Suppressor macrophage (primary cell): ENCODE measurements around the gene GZMM.

Experiments
- DNase-seq, 4 experiments: peaks; one replicate each; pipeline ENCODE4 v3.0.0-alpha.2; 2020 to 2022

Gene GZMM

DNA sequence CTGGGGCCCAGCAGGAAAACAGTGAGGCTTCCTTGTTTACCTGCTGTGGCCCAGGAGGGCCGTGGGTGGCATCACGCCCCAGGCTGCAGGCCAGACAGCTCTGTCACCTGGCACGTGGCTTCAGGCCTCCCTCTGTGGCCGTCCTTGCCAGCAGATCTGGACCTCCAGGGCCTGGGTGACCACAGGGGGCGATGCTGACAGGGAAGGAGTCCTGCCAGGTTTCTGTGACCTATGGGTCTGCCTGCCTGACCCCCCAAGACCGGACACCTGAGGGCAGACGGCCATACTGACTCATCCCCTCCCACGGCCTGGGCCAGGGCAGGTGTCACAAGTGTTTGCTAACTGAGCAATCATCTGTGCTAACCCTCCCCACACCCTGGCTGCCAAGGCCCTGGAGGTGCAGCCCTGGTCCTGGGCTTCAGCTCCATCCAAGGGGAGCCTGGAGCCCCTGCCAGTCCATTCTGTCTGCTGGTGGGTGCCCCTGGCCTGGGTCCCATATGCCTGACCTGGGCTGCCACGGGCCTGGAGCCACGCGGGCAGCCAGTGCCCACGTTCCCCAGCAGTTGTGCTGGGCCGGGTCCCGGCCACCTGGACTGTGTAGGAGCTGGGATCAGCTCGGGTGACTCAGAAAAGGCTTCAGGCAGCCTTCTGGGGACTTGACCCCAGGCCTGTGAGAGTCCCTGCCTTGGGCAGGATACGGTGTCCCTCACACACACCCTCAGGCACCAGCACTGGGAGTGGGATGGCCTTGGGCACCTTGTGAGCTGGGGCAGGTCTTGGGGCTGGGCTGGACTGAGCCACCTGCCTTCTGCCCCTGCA, 8.6 kb upstream of the GZMM start:
- DNase-seq: no peak

- no peak for DNase-seq
These were observed 7.6 kb upstream of the GZMM start for GRCh38 chr19:536031-536880.

GRCh38 chr19:536881-537404, 6.9 kb upstream of the GZMM start:
- DNase-seq: no peak

DNA sequence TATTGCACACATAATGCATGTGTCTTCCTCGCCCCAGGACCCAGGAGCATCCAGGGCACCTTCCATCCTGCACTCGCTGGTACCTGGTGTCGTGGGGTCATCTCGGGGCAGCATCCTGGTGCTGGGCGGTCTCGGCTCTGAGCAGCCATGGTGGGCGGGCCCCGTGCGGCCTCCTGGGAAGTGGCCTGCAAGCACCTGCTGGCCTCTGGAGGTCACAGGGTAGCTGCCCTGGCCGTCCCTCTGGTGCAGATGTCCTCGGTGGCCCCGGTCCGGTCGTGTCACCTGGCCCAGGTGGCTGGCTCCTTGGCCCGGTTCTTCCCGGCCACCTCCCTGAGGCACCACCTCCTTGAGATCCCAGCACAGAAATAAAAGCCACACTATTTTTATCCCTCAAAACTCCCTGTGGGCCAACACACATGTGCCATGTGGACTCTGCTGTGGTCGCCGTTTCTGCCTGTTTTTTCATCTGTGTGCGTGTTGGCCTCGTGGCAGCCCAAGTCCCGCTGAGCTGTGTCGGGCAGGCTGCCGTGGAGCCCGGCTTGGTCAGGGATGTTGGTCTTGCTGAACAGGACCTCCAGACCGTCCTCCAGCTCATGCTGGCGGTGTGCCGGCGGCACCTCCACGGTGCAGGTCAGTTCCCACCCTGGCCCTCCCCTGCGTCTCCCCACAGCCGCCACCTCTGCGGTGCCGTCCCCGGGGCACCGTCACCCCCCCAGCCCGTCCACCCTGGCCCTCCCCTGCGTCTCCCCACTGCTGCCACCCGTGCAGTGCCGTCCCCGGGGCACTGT, 5.0 kb upstream of the GZMM start:
- DNase-seq: no peak

DNA sequence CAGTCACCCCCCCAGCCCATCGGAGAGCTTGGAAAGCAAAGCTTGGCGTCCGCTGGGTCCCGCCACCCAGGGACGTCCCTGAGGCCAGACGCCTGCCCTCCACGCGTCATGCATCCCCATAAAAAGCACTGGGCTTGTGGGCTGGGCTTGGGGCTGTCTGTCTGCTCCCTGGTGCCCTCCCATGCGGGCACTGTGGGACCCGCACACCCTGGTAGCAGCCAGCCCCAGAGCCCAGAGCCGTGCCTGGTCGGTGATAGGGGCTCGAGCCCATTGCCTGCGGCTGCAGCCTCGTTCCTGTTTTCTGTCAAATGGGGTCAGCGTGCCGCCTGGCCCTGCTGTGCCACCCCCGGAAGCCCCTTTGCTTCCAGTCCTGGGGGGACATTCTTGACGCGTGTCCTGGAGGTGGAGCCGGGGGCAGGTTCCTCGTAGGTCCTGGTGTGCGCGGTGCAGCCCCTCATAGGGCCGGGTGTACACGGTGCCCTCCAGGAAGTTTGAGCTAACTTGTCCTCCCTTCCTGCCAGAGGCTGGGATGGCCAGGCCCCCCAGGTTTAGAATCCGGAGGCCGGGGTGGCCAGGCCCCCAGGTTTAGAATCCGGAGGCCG, 4.3 kb upstream of the GZMM start:
- DNase-seq: no peak

DNA sequence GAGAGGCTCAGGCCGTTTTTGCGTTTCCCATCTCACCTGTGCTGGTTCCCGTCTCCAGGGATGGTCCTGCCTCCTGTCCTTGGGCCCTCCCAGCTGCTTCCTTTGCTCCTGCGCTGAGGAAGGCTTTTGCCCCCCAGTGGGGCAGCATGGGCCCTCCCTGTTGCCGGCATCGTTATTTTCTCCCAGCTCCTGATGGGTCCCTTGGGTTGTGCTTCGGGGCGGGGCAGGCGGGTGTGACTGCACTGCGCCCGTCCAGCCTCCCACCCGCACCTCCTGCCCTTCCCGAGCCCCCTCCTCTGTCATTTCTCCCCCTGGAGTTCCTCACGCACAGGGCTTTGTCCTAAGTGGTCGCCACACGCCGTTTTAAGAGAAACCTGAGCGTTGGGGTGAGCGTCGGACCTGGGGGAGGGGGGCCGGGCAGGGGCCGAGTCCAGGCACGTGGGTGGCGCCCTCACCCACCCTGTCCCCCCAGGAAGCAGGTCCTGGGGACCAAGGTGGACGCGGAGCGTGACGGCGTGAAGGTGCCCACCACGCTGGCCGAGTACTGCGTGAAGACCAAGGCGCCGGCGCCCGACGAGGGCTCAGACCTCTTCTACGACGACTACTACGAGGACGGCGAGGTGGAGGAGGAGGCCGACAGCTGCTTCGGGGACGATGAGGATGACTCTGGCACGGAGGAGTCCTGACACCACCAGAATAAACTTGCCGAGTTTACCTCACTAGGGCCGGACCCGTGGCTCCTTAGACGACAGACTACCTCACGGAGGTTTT, 2.8 kb upstream of the GZMM start:
- DNase-seq: no peak

GRCh38 chr19:541699-542098, 2.2 kb upstream of the GZMM start:
- DNase-seq: no peak

DNA sequence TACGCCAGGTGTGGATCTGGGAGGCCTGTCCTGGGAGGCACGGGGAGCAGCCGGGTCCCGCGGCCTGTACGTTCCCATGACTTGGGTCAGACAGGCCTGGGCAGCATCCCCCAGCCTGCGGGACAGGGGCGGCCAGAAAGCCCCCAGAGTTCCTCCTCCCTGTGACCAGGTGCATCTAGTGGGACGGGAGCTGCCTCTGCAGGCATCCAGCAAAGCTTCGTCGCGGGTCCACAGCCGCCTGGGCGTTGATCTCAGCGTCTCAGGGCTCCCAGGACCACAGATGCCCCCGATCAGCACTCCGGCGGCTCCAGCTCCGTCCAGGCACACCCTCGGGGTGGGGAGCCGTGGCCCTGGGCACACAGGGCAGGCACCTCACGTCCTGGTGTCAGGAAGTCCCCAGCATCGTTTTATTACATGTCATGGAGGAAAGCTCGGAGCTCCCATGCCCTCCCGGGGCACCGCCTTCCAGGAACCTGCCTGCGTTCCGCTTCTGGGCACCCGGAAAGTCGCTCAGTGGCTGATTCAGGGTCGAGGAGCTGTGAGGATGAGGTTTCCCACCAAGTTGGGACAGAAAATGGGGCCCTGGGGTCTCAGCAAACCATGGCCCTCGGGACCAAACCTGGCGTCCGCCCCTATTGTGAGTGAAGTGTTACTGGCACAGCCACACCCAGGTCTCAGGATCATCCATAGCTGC, 1.5 kb upstream of the GZMM start:
- DNase-seq: no peak

DNA sequence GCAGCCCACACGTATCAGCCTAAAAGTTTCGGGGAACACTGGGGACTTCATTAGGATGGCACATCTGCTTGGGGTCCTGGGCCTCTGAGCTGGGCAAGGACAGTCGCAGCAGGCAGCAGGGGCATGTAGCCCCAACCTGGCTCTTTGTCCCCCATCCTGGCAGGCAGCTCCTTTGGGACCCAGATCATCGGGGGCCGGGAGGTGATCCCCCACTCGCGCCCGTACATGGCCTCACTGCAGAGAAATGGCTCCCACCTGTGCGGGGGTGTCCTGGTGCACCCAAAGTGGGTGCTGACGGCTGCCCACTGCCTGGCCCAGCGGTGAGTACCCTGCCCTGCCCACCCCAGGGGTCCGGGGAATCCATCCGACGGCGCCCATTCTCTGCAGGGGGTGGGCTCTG, 3.3 kb downstream of the GZMM start:
- no peak for DNase-seq

DNA sequence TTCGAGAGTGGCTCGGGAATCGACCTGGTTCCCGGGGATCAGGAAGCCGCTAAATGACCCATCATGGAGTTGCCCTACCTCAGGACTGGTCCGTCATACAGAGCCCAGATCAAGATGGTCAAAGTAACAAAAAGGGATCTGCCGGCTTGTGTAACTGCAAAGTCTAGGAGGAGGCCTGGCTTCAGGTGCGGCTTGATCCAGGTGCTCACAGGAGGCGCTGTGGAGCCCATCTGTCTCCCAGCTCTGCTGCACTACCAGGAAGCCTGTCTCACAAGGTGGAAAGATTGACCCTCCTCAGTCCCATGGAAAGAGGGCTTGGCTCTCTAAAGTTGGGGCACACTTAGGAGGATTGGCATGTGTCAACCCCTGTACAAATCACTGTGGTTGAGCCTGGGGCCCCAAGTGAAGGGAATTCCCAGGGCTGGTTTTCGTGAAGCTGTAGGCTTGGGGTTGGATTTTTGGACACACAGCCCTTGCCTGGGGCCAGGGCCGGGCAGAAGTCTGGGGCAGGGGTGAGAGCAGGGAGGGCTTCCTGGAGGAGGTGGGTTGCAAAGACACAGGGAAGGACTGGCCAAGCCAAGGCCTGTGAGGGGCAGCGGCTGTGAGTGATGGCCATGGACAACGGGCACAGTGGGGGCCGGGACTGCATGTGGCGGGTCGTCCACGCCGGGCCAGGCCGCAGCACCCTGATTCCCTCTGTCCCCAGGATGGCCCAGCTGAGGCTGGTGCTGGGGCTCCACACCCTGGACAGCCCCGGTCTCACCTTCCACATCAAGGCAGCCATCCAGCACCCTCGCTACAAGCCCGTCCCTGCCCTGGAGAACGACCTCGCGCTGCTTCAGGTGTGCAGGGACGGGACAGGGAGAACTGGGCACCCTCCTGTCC, 4.2 kb downstream of the GZMM start:
- no peak for DNase-seq

DNA sequence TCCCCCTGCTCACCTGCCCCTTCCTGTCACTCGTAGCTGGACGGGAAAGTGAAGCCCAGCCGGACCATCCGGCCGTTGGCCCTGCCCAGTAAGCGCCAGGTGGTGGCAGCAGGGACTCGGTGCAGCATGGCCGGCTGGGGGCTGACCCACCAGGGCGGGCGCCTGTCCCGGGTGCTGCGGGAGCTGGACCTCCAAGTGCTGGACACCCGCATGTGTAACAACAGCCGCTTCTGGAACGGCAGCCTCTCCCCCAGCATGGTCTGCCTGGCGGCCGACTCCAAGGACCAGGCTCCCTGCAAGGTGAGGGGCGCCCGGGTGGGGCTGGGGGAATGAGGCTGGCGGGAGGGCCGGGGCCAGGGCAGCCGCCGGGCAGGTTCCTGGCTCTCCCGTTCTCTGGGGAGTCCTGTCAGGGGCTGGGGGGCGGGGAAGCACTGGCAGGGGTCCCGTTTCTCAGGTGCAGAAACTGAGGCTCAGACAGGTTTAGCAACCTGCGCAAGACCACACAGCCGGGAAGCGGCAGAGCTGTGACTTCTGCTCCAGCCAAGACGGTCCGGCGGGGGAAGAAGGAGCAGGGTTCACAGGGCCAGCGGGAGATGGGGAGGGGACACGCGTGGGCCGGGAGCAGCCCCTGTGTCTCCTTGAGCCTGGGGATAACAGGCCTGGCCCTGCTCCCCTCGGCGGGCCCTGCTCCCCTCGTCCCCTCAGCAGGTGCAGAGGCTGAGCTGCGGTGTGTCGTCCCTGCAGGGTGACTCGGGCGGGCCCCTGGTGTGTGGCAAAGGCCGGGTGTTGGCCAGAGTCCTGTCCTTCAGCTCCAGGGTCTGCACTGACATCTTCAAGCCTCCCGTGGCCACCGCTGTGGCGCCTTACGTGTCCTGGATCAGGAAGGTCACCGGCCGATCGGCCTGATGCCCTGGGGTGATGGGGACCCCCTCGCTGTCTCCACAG, 5.3 kb downstream of the GZMM start:
- no peak for DNase-seq

DNA sequence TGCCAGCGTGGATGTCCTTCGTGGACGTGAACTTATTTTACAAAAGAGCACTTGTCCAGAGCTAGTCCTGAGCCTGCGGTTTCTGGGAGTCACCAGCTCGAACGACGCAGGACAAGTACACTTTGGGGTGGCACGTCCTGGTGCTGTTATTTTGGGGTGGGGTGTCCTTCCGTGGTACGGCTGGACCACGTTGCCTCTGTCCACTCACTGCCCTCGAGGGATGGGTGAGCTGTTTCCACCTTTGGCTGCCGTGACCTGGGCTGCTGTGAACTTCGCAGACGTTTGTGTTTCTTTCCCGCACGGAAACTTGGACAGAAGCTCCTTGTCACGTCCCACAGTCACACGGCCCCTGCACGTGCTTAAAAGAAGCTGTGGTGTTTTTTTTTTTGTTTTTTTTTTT, 11.0 kb downstream of the GZMM start:
- no peak for DNase-seq

- DNase-seq: no peak
These were observed 11.6 kb downstream of the GZMM start for GRCh38 chr19:555474-555808.

DNA sequence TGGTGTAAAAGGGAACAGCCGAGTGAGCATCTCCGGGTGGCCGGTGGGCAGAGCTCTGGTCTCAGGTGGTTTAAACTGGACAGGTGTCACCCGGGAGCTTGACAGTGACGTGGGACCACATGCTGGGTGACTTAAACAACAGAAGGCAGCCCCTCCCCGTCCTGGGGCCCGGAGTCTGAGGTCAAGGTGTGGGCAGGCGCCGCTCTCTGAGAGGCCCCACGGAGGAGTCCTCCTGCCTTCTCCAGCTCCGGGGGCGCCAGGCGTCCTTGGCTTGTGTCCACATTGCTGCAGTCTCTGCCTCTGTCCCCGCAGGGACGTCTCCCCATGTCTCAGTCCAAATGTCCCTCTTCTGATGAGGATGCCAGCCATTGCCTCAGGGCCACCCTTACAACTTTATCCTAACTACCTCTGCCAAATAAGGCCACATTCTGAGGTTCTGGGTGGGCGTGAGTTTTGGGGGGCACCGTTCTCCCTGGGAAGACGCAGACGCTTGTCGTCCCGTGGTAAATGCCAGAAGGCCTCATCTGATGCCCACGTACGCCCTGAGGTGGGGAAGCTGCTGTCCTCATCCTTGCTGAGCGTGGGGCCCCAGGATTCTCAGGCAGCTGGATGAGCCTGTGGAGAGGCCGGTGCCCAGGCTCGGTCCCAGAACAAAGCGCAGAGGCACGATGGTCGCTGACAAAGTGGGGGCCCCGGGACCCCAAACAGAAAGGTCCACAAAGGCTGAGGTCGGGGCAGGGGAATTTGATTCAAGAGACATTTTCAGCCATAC, 12.9 kb downstream of the GZMM start:
- DNase-seq: peak in 1 of 4 experiments; percentile 8

DNA sequence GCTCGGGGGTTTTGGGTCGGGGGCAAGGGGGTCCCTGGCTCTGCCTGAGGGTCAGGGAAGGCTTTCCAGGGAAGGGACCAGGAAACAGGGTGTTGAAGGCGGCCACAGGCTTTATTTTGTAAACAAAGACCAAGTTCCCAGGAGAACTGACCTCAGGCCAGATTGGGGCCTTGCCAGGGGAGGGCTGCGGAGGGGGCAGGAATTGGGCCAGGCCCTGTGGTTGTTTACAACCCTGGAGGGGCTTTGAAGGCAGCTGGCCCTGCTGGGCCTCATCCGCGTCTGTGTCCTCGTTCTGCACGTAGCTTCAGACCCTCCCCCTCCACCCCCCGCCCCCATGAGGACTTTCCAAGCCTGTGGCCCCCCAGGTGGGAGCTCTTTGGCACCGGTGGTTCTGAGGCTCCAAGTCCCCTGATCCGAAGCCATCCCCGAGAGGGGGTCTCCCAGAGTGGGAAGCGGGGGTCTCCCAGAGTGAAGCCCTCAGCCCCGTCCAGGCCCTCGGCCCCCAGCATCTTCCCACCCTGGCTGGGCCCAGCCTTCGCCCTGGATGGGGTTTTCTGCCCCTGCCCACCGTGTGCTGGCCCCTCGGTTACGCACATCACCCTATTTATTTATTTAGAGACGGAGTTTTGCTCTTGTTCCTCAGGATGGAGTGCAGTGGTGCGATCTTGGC, 15.1 kb downstream of the GZMM start:
- peak in 1 of 4 experiments; percentile 2 for DNase-seq

DNA sequence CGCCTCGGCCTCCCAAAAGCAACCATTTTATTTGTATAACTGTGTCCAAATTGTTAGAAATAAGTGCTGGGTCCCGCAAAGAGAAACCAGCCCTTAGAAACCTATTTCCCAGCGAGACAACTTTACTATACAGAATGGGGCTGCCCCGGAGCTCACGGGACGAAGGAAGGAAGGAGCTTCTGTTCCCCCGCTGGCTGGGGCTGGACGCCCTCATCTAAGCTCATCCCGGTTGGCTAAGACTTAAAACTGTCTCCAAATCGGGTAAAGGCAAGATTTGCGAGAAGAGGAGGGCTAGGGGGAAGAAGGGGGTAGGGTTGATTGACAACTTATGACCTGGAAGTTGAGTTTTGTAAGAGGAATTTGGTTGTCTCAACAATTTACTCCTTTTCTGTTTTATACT, 16.3 kb downstream of the GZMM start:
- peak in 2 of 4 experiments; percentile 60 to 65 for DNase-seq

DNA sequence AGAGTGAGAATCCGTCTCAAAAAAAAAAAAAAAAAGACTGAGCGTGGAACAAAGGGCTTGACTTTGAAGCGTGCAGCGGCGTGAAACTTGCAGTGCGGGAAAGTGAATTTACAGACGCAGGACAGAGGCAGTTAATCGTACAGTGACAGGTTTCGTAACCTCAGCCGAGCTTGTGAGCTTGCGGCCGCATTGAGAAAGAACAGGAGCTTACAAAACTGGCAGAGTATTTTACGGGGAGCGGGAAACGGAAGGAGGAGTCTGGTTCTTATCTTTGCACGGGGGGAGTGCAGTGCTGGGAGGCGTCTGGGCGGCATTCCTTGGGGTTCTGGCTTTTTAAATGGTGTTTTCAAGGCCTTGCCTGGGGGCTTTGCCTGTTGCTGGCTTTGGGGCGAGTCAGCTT, 22.6 kb downstream of the GZMM start:
- peak; percentile 71 to 92 (median 81) for DNase-seq
